Osteocyte (in vitro differentiated cells): ENCODE data around the gene KLHL14. TPM values are rescaled to one million over a fixed set of nuclear protein-coding genes. Genes with fewer than 3 reads are reported as not detected.
A peak's percentile ranks its signal among the peaks of the same experiment; 100 is the strongest.

Experiments used
- DNase-seq: peaks from one replicate; pipeline ENCODE4 v3.0.0; 2021; ENCODE audit warnings: mixed read lengths; ENCODE audit not compliant: unreplicated experiment; ENCODE audit errors: extremely low spot score
- H3K27ac Mint-ChIP-seq: one replicate; pipeline ENCODE4 v1.8.0; 2021; ENCODE audit warnings: mild to moderate bottlenecking, mixed read lengths; ENCODE audit not compliant: unreplicated experiment
- H3K27me3 Mint-ChIP-seq: one replicate; pipeline ENCODE4 v1.8.0; 2021; ENCODE audit warnings: mixed read lengths; ENCODE audit not compliant: unreplicated experiment
- H3K36me3 Mint-ChIP-seq: one replicate; pipeline ENCODE4 v1.8.0; 2021; ENCODE audit warnings: mixed read lengths; ENCODE audit not compliant: unreplicated experiment
- H3K4me1 Mint-ChIP-seq: one replicate; pipeline ENCODE4 v1.8.0; 2021; ENCODE audit warnings: mixed read lengths; ENCODE audit not compliant: unreplicated experiment
- H3K4me3 Mint-ChIP-seq: one replicate; pipeline ENCODE4 v1.8.0; 2021; ENCODE audit warnings: mild to moderate bottlenecking, moderate library complexity, mixed read lengths; ENCODE audit not compliant: unreplicated experiment
- H3K9me3 Mint-ChIP-seq: one replicate; pipeline ENCODE4 v1.8.0; 2021; ENCODE audit warnings: mixed read lengths; ENCODE audit not compliant: unreplicated experiment
- CTCF ChIP-seq: fragments of 200-600 bp; sonication (generic); IDR thresholded peaks from 2 replicates; pipeline ENCODE4 v1.5.0; 2021; ENCODE audit warnings: antibody characterized with exemption, mild to moderate bottlenecking, moderate library complexity
- total RNA-seq: library from RNA; stranded (reverse); gene quantifications from 2 replicates; pipeline ENCODE4 v1.2.1, GENCODE V29; 2021

Gene KLHL14
- total RNA-seq, 1 donor from 2014 or later: not detected

GRCh38 chr18:32770666-32771168, 2.1 kb downstream of the KLHL14 start:
- DNase-seq: no peak
- Mint-ChIP-seq H3K27me3 (peaks cover 66% of the 10 kb centered on the region), H3K4me1 (peaks cover 18% of the 10 kb centered on the region), H3K27ac (no peak overlapping the region), H3K4me3 (peak overlapping the region; percentile 69), H3K9me3 (no peaks in the 10 kb centered on the region), H3K36me3 (no peaks in the 10 kb centered on the region)
- TF ChIP-seq CTCF: no peak

GRCh38 chr18:32770054-32770665, 2.7 kb downstream of the KLHL14 start:
- peaks cover 70% of the 10 kb centered on the region for H3K27me3 Mint-ChIP-seq

GRCh38 chr18:32769586-32770053, 3.2 kb downstream of the KLHL14 start:
- H3K27ac Mint-ChIP-seq: no peak overlapping the region
- TF ChIP-seq CTCF: no peak
- no peaks in the 10 kb centered on the region for H3K9me3 Mint-ChIP-seq
- H3K4me1 Mint-ChIP-seq: peaks cover 18% of the 10 kb centered on the region
- H3K4me3 Mint-ChIP-seq: no peak overlapping the region
- H3K36me3 Mint-ChIP-seq: no peaks in the 10 kb centered on the region
- peaks cover 68% of the 10 kb centered on the region for H3K27me3 Mint-ChIP-seq
- no peak for DNase-seq

More at GRCh38 chr18:32770054-32770665, 2.7 kb downstream of the KLHL14 start:
- Mint-ChIP-seq H3K4me3 (no peak overlapping the region), H3K4me1 (peaks cover 18% of the 10 kb centered on the region), H3K27ac (no peak overlapping the region), H3K36me3 (no peaks in the 10 kb centered on the region), H3K9me3 (no peaks in the 10 kb centered on the region)
- DNase-seq: no peak
- TF ChIP-seq CTCF: no peak

GRCh38 chr18:32769071-32769585, 3.7 kb downstream of the KLHL14 start:
- TF ChIP-seq CTCF: no peak
- no peaks in the 10 kb centered on the region for H3K36me3 Mint-ChIP-seq
- H3K9me3 Mint-ChIP-seq: no peaks in the 10 kb centered on the region
- peaks cover 18% of the 10 kb centered on the region for H3K4me1 Mint-ChIP-seq
- no peak overlapping the region for H3K4me3 Mint-ChIP-seq
- H3K27me3 Mint-ChIP-seq: peaks cover 63% of the 10 kb centered on the region
- H3K27ac Mint-ChIP-seq: no peak overlapping the region
- no peak for DNase-seq

- TF ChIP-seq CTCF: no peak
- no peak for DNase-seq
- Mint-ChIP-seq H3K4me1 (peaks cover 16% of the 10 kb centered on the region), H3K27me3 (peaks cover 51% of the 10 kb centered on the region), H3K36me3 (no peaks in the 10 kb centered on the region), H3K27ac (no peak overlapping the region), H3K9me3 (no peaks in the 10 kb centered on the region), H3K4me3 (no peak overlapping the region)
Measured at GRCh38 chr18:32767400-32767799, 5.4 kb downstream of the KLHL14 start.
